Activated naive CD4-positive, alpha-beta T cell (primary cell): Measurements from ENCODE around the gene AIF1.

Source experiments
- DNase-seq, 4 experiments: peaks; one replicate each; lab custom pipeline; 2025; lab: John Stamatoyannopoulos, UW

The AIF1 gene

DNA sequence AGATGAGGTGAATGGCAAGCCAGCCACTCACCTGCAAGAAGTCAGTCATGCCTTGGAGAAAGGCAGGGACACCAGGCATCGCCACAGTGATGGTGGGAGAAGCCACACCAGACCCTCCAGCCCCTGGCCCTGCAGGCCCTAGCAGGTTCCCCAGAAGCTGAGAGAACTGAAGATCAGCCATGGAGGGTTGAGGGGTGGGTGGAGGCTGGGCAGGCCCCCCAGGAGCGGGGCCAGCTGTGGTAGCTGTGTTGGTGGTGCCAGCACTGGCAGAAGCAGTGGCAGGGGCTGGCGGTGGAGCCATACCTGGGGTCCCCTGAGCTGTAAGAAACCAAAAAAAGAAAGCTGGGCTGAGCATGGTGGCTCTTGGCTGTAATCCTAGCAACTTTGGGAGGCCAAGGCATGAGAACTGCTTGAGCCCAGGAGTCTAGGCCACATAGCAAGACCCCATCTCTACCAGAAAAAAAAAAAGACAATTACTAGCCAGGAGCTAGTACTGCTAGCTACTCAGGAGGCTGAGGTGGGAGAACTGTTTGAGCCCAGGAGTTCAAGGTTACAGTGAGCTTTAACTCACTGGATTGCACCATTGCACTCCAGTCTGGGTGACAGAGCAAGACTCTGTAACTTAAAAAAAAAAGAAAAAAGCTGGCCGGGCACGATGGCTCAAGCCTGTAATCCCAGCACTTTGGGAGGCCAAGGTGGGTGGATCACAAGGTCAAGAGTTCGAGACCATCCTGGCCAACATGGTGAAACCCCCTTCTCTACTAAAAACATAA lies 27.9 kb downstream of the AIF1 start:
- no peak for DNase-seq

- DNase-seq = no peak
Observed at GRCh38 chr6:31643818-31644454, 28.9 kb downstream of the AIF1 start.

DNA sequence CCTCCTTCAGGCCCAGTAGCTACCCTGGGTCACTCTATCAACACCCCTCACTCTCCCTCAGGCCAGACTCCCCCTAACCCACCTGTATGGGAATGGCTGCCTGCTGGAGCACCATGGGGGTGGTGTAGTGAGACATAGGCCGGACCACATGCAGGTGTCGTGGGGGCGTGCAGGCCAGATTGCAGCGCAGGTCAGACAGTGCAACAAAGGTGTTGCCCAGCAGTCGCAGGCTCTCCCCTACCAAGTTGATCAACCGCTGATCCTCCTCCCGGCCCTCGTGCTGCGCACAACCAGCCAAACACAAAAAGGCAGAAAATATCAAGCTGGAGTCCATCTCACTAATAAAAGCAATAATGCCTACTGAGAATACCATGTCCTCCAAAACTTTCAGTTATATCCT lies 30.3 kb downstream of the AIF1 start:
- DNase-seq = no peak

DNA sequence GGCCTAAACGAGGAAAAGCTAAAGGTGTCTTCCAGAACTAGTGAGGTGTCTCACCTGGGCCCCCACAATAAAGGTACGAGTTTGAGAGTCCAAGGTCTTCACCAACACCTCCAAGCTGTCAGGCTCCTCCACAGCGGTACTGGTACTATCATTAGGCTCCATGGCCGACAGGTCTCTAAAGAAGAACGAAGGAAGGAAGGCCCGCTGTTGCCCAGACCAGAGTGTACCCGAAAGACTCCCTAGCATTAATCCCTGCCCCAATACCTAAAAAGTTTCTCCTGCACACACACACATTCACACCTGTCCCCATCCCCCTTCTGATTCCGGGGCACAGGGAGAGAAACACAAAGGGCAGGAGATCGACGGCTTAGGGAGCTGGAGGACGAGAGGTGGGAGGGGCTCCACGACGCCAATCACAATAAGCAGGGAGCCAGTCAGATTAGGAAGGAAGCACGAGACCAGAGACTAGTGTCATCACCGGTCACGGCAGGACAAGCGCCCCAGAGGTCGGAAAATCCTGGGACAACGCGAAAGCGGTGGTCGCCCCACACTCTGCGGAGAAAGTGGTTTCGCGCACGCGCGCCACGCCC lies 36.7 kb downstream of the AIF1 start:
- no peak for DNase-seq

GRCh38 chr6:31652925-31653724 lies 38.1 kb downstream of the AIF1 start:
- DNase-seq = peak in 2 of 4 experiments; percentile 79 to 84

- DNase-seq = no peak
Observed at GRCh38 chr6:31654574-31655348, 39.7 kb downstream of the AIF1 start.

DNA sequence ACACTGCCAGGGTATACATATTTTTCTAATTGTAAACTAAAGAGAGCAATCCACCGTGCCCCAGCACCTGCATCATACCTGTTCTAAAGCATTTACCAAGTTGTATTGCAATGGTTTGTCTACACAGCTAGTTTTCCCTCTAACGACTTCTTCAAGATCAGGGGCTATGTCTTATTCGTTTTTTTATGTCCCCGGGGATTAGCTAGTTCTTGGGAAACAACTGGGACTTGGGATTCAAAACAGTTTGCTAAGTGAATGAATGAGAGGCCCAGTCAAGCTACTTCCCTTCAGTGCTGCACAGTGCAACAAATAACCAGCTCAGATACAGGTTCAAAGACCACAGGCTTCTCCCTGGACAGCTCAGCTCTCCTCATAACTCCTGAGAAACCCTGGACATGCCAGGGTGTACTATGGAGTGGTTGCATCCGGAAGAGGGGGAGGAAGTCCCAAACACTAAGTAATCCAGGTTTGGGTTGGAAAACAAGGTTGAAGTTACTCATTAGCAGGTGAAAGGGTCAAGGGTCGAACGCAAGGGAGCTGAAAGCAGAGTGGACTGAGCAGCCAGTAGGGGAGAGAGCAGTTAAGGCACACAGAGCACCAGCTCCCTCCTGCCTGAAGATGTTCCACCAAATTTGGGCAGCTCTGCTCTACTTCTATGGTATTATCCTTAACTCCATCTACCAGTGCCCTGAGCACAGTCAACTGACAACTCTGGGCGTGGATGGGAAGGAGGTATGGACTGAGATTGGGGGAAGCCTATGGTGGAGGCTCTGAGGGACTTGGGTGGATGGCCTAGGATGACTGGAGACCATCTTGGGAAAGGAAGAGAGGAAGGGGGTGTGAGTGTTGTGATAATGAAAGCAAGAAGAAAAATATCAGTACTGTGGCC lies 40.6 kb downstream of the AIF1 start, which contains the start of gene APOM:
TSS of gene APOM (plus strand) at position 546 of the 889 bp plus-strand sequence. CDS start at position 619, 73 bp downstream.
- no peak for DNase-seq

DNA sequence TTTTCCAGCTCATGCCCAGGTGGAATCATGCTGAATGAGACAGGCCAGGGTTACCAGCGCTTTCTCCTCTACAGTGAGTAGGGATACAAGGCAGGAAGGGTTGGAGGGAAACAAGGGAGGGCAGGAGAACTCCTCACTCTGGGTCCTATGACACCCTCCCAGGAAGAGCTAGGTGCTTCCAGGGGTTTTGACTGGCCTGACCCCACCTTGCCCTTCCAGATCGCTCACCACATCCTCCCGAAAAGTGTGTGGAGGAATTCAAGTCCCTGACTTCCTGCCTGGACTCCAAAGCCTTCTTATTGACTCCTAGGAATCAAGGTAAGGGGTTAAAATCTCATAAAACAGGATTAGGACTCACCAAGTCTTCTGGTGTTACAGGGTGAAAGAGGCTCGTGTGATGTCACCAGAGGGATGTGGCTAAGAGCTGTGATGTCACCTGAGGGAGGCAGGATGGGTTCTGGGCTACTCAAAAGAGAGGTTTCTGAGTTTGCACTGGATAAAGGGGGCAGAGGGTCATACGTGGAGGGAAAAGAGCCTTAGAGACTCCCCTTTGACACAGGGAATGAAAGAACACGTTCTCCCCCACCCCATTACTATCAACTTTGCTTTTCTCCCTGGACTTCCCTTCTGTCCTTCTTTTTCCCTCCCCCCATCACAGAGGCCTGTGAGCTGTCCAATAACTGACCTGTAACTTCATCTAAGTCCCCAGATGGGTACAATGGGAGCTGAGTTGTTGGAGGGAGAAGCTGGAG lies 42.5 kb downstream of the AIF1 start:
- no peak for DNase-seq

GRCh38 chr6:31658158-31658688 lies 43.2 kb downstream of the AIF1 start:
- DNase-seq = no peak

DNA sequence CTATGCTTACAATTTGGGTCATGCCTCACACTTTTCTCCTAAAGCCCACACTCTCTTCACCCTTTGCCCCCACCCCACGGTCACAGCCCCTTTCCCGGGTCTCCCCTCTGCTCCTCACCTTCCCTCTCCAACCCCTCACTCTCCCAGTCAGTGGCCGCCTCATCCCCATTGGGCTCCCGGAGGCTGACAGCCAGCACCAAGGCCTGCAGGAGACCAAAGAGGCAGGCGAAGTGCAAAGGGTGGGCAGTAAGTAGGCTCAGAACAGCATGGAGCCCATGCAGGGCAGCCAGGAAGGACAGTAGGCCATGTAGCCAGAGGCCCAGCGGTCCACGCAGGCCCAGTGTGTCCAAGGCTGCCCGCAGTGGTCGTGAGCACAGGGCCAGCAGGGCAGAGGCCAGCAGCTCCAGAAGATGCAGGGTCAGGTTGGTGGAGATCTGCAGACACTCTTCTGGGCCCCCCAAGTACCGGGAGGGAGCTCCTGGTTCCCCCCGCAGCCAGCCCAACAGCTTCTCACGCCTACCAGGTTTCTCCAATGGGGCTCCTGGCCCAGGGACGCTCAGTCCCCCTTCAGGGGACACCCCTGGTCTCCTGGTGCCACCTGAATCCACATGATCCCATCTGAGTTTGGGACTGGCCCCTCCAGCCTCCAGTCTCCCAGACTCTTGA lies 44.1 kb downstream of the AIF1 start:
- DNase-seq = no peak

- DNase-seq = no peak
Observed at GRCh38 chr6:31659649-31660380, 44.8 kb downstream of the AIF1 start.

GRCh38 chr6:31660381-31661261 lies 45.6 kb downstream of the AIF1 start, which contains the start of gene C6orf47:
TSS of gene C6orf47 (minus strand) at chr6:31660778. CDS start at chr6:31659947, 831 bp downstream.
- DNase-seq = peak; percentile 13 to 64 (median 25)

GRCh38 chr6:31661262-31662123 lies 46.5 kb downstream of the AIF1 start:
- no peak for DNase-seq

- DNase-seq = no peak
Observed at GRCh38 chr6:31662124-31662723, 47.2 kb downstream of the AIF1 start.

DNA sequence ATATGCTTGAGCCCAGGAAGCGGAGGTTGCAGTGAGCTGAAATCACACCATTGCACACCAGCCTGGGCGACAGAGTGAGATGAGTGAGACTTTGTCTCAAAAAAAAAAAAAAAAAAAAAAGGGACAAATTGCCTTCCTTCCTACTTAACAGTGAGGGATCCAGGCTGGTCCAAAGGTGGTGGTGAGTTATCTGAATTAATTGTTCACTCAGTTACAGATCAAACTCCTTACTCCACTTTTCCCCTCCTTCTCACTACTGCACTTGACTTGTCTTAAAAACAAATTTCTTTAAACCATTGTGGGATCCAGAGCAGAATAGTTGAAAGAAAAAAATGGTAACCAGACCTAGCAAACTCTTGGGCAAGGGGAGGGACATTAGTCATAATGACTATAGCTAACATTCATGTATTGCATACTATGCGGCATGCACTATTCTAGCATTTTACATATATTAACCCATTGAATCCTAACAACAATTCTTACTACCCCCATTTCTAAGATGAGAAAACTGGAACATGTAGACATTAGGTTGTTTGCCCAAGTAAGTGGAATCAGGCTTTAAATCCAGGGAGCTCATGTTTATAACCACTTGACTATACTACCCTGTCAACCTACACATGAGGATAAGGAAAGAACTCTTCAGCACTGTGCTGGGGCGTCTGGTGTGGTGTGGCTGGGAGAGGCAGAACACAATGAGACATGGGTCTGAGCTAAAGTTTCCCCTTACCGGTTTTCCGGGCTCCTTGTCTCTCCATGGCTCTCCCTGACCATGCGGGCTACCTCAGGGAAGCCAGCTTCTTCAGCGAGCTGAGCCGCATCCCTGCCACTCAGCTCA lies 48.3 kb downstream of the AIF1 start:
- DNase-seq = no peak
